ENCODE data around the gene C16orf54.
A peak's percentile ranks its signal among the peaks of the same experiment; 100 is the strongest.
"Not testable (repeated sequence)": the region's sequence is repeated elsewhere in the genome, so short reads cannot be mapped to it uniquely, and the experiment has no call there.

C16orf54 gene

GRCh38 chr16:29720703-29721102, 25.1 kb downstream of the C16orf54 start:
- no peak for DNase-seq (ENCODE audit: low read depth in 1 of 2, low spot score in 1 of 2)
- no peak for TF ChIP-seq JUND (IDR thresholded peaks at IDR 0.05; ENCODE audit: low read depth)
- in situ Hi-C loops (cut with HindIII; ENCODE audit: low pct_unique_long_range_greater_than_20kb, low sequenced_read_pairs) = no loop called here

- TF ChIP-seq JUND (IDR thresholded peaks at IDR 0.05; ENCODE audit: low read depth) = no peak
- in situ Hi-C loops (cut with HindIII; ENCODE audit: low pct_unique_long_range_greater_than_20kb, low sequenced_read_pairs) = no loop called here
- DNase-seq (ENCODE audit: low read depth in 1 of 2, low spot score in 1 of 2) = peak in 1 of 2 experiments; percentile 33
Observed at GRCh38 chr16:29719063-29719462, 26.7 kb downstream of the C16orf54 start.

GRCh38 chr16:29717113-29717512, 28.7 kb downstream of the C16orf54 start:
- in situ Hi-C loops (cut with HindIII; ENCODE audit: low pct_unique_long_range_greater_than_20kb, low sequenced_read_pairs) = no loop called here
- TF ChIP-seq JUND (IDR thresholded peaks at IDR 0.05; ENCODE audit: low read depth) = no peak
- DNase-seq (ENCODE audit: low read depth in 1 of 2, low spot score in 1 of 2) = no peak

GRCh38 chr16:29714972-29715371, 30.8 kb downstream of the C16orf54 start:
- in situ Hi-C loops (cut with HindIII; ENCODE audit: low pct_unique_long_range_greater_than_20kb, low sequenced_read_pairs) = no loop called here
- no peak for DNase-seq (ENCODE audit: low read depth in 1 of 2, low spot score in 1 of 2)
- no peak for TF ChIP-seq JUND (IDR thresholded peaks at IDR 0.05; ENCODE audit: low read depth)

- TF ChIP-seq JUND (IDR thresholded peaks at IDR 0.05; ENCODE audit: low read depth) = no peak
- in situ Hi-C loops (cut with HindIII; ENCODE audit: low pct_unique_long_range_greater_than_20kb, low sequenced_read_pairs) = no loop called here
- no peak for DNase-seq (ENCODE audit: low read depth in 1 of 2, low spot score in 1 of 2)
Observed at GRCh38 chr16:29714396-29714795, 31.4 kb downstream of the C16orf54 start.

GRCh38 chr16:29712809-29713208, 33.0 kb downstream of the C16orf54 start:
- no peak for TF ChIP-seq JUND (IDR thresholded peaks at IDR 0.05; ENCODE audit: low read depth)
- in situ Hi-C loops (cut with HindIII; ENCODE audit: low pct_unique_long_range_greater_than_20kb, low sequenced_read_pairs) = no loop called here
- DNase-seq (ENCODE audit: low read depth in 1 of 2, low spot score in 1 of 2) = no peak

- peak; percentile 47 to 70 for DNase-seq (ENCODE audit: low read depth in 1 of 2, low spot score in 1 of 2)
- in situ Hi-C loops (cut with HindIII; ENCODE audit: low pct_unique_long_range_greater_than_20kb, low sequenced_read_pairs) = no loop called here
- TF ChIP-seq JUND (IDR thresholded peaks at IDR 0.05; ENCODE audit: low read depth) = no peak
Observed at GRCh38 chr16:29710227-29711219, 35.3 kb downstream of the C16orf54 start.

GRCh38 chr16:29709657-29710056, 36.1 kb downstream of the C16orf54 start:
- DNase-seq (ENCODE audit: low read depth in 1 of 2, low spot score in 1 of 2); in situ Hi-C loops (cut with HindIII; ENCODE audit: low pct_unique_long_range_greater_than_20kb, low sequenced_read_pairs): not testable (repeated sequence)

- DNase-seq (ENCODE audit: low read depth in 1 of 2, low spot score in 1 of 2) = no peak
- in situ Hi-C loops (cut with HindIII; ENCODE audit: low pct_unique_long_range_greater_than_20kb, low sequenced_read_pairs) = no loop called here
- TF ChIP-seq JUND (IDR thresholded peaks at IDR 0.05; ENCODE audit: low read depth) = no peak
Observed at GRCh38 chr16:29708917-29709600, 36.7 kb downstream of the C16orf54 start.

GRCh38 chr16:29707160-29707559, 38.6 kb downstream of the C16orf54 start:
- DNase-seq (ENCODE audit: low read depth in 1 of 2, low spot score in 1 of 2); in situ Hi-C loops (cut with HindIII; ENCODE audit: low pct_unique_long_range_greater_than_20kb, low sequenced_read_pairs): not testable (repeated sequence)

- no peak for DNase-seq (ENCODE audit: low read depth in 1 of 2, low spot score in 1 of 2)
- in situ Hi-C loops (cut with HindIII; ENCODE audit: low pct_unique_long_range_greater_than_20kb, low sequenced_read_pairs) = no loop called here
Observed at GRCh38 chr16:29705030-29705429, 40.8 kb downstream of the C16orf54 start.

GRCh38 chr16:29702269-29702668, 43.5 kb downstream of the C16orf54 start:
- TF ChIP-seq JUND (IDR thresholded peaks at IDR 0.05; ENCODE audit: low read depth) = no peak
- DNase-seq (ENCODE audit: low read depth in 1 of 2, low spot score in 1 of 2) = no peak
- in situ Hi-C loops (cut with HindIII; ENCODE audit: low pct_unique_long_range_greater_than_20kb, low sequenced_read_pairs) = no loop called here

More at GRCh38 chr16:29705030-29705429, 40.8 kb downstream of the C16orf54 start:
- TF ChIP-seq JUND (IDR thresholded peaks at IDR 0.05; ENCODE audit: low read depth) = no peak

- no peak for DNase-seq (ENCODE audit: low read depth in 1 of 2, low spot score in 1 of 2)
- in situ Hi-C loops (cut with HindIII; ENCODE audit: low pct_unique_long_range_greater_than_20kb, low sequenced_read_pairs) = no loop called here
- TF ChIP-seq JUND (IDR thresholded peaks at IDR 0.05; ENCODE audit: low read depth) = no peak
Observed at GRCh38 chr16:29701214-29701555, 44.6 kb downstream of the C16orf54 start.
